NCI-H2196 (cell line): ENCODE results near the gene SGMS1.
"Not testable (repeated sequence)": the region's sequence is repeated elsewhere in the genome, so short reads cannot be mapped to it uniquely, and the experiment has no call there.

ENCODE experiments used
- DNase-seq: peaks from one replicate; lab custom pipeline; 2025; ENCODE audit not compliant: unreplicated experiment; lab: John Stamatoyannopoulos, UW

Gene SGMS1

GRCh38 chr10:50477287-50478203 is 146.2 kb downstream of the SGMS1 start:
- DNase-seq: no peak

DNA sequence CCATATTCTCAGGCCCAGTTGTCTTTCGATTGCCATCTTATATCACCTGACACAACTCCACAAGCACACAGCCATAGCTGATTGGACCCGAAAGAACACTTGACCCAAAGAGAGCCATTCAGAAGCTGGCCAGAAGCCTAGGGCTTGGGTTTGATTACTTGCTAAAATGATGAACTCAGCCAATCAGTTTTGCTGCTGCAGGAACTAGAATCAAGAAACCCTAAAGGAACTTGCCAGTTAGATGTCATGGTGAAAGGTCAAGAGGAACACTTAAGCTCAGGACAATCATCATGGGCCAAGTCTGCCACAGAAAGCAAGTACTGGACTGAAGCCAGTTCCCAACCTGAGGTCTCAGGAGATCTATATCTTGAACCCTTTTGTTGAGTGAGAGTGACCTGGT is 150.0 kb downstream of the SGMS1 start:
- DNase-seq: no peak

DNA sequence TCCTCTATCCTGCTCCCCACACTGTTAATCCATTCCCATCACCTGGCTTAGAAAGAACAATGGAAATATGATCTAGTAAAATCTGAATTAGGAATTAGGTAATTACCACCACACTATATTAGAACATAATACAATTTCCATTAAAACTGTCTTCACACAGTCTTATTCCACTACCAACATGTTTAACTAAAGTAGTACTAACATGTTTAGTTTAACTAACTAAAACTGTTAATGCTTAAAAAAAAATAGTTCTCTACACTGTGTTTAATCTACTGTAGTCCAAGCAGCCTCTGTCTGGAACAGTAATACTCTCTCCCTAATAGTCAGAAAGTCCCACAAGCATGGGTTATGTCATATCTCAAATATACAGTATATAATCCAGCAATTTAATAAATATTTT is 150.8 kb downstream of the SGMS1 start:
- DNase-seq: no peak

- DNase-seq: no peak
Measured at GRCh38 chr10:50471583-50471975, 152.2 kb downstream of the SGMS1 start.

- no peak for DNase-seq
Measured at GRCh38 chr10:50470798-50471582, 152.8 kb downstream of the SGMS1 start.

DNA sequence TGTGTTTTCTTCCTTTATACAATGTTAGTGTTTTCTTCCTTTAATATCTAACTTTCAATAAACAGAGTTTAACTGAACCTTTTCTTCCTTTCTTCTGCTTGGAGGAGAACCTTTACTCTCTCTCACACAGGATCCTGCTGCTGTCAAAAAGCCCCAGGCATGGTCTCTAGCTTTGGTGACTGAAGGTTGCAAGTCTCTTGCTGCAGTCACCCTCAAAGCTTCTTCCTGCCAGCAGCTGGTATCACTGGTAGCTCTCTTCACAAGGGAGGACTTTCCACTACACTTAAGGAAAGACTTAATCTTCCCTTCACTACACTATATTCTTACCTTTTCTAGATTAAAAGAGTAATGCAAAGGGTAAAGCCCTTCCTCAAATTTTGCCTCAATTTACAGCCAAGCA is 153.4 kb downstream of the SGMS1 start:
- no peak for DNase-seq

DNA sequence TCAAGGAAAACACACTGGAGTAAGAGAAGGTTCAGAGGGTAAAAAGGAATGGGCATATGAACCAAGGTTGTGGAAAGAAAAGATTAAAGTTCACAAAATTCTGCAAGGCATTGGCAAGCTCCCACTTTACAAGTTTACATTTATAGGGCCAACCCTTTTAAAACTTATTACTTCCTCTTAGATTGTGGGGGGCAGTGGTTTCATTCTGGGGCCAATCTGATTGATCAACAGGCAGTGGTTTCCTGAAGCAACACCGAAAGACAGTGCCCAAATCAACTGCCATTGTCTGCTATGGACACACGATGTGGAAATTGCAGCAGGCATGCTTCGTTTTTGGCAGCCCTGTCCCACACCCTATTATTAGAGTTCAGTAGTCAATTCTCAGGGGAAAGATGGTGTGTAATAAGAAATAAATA is 154.0 kb downstream of the SGMS1 start:
- no peak for DNase-seq

DNA sequence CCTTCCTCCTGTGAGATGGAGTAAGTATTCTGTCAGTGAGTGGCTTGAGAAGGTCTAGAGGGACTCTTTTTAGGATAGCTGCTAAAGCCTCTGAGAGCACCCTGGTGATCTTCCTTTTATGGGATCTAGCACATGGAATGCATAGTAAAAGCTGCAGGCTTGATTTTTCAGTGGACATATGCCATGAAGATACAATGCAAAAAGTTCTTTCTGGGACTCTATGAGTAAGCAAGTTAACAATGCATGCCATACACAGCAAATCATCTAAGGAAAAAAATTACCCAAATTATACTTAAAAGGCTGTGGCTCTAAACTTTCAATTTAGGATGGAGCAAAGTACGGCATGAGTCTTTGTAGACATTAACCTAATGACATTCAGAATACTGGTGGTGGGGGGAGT is 154.5 kb downstream of the SGMS1 start:
- no peak for DNase-seq

DNA sequence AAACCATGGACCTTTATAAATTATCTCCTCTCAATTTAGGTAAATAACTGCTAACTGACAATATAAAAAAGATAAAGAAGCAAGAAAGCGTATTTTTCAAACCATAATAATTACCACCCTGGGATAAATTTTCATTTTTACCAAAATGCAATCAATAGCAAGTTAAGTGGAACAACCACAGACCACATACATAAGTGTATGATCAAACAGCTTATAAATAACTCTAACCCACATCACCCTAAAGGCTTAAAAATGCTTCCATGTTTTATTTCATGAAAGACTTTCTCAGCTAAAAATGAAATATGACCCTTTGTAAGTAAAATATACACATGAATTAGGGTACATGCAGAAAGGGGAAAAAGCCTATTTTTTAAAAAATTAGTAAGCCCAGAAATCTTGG is 156.5 kb downstream of the SGMS1 start:
- no peak for DNase-seq

- peak; percentile 3 for DNase-seq
Measured at GRCh38 chr10:50464004-50464409, 159.7 kb downstream of the SGMS1 start.

DNA sequence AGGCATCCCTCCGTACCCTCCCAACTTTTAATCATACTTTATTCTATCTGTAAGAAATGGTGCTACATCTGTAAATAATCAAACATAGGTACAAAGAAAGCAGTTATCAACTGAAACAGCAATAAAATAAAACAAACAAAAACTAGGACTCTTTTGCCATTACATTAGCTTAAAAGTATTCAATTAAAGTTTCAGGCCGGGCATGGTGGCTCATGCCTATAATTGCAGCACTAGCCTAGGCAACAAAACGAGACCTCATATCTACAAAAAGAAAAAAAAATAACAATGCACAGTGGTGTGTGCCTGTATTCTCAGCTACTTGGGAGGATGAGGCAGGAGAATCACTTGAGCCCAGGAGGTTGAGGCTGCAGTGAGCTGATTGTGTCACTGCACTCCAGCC is 161.9 kb downstream of the SGMS1 start:
- DNase-seq: no peak

DNA sequence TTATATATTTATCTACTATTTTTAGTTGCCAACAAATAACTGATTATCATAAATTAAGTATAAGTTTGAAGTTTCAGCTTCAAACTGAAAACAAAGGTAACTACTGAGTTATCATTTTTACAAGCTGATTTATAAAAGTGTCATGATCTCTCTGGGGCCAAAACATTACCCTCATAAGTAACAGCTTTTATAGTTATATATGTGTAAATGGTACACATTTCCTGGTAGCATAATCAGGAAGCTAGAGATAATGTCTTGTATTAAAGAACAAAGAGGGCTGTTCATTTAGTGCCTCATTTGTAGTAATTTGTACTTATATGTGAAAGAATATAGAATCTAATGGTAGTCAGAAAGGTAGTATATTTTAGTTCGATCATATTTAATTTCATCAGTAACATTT is 162.6 kb downstream of the SGMS1 start:
- no peak for DNase-seq

DNA sequence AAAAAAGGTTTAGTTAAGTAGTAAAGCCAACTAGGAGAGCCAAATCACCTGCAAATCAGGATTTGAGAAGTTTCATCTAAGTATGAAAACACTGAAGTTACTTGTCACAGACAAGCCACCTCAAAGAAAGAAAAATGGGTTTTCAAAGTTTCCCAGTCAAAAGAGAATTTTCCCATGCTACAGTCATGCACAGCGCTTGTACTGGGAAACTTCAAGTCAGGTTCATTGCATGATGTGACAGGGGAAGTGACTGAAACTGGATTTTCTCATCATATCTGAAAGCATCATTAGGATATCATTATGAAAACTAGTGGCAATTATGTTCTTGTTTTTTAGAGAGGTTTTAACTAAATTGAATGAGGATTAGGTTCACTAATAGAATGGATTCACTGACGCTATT is 167.0 kb downstream of the SGMS1 start:
- no peak for DNase-seq

DNA sequence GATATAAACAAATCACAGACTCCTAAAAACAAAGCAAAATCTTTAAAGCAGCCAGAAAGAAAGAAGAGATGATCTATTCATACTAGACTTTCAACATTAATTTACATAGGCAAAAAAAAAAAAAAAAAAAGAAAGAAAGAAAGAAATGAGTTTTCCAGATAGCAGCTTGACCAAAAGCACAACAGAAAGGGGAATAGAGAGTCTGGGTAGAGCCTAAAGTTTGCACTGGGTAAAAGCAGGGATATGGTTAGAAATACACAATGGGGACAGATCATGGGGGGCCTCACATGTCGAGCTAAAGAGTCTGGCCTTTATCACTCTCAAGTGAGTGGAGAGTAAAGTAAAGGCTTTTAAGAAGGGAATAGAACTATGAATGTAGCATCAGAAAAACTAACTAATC is 169.8 kb downstream of the SGMS1 start:
- DNase-seq: no peak

DNA sequence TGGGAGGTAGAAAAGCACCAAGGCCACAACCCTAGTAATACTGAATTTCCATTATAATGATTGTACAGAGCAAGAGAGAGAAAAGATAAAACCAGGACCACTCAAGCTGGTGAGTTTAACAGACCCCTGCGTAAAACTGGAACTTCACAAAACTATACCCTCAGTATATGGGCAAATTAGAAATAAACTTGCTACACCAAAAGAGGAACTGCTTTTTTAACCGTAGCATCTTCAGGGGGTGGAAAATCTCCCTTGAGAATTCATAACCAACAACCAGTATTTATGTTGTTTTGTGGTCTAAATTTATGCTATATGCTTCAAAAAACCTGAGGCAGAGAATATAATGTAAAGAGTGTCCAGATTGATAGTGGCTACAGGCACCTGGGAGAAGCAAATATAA is 171.2 kb downstream of the SGMS1 start:
- DNase-seq: no peak

- no peak for DNase-seq
Measured at GRCh38 chr10:50447691-50448090, 176.1 kb downstream of the SGMS1 start.

GRCh38 chr10:50445777-50446176 is 178.0 kb downstream of the SGMS1 start:
- DNase-seq: not testable (repeated sequence)

- DNase-seq: no peak
Measured at GRCh38 chr10:50440489-50440888, 183.3 kb downstream of the SGMS1 start.

- no peak for DNase-seq
Measured at GRCh38 chr10:50439806-50440205, 183.9 kb downstream of the SGMS1 start.

DNA sequence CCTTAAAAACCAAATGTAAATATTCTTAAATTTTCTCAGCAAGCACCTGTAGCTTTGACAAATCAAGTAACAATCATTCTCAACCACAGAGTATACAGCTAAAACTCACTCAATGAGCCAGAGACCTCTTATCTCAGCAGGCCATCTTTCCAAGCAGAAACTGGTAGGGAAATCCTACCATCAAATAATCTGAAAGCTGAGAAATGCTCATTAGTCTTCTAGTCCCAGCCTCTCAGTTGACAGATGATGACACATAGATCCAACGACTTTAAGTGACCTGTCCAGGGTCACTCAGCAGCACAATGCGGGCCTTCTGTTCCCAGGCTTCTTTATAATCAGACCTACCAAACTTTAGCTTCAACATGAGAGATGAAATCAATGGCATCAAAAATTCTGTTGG is 184.6 kb downstream of the SGMS1 start:
- no peak for DNase-seq

DNA sequence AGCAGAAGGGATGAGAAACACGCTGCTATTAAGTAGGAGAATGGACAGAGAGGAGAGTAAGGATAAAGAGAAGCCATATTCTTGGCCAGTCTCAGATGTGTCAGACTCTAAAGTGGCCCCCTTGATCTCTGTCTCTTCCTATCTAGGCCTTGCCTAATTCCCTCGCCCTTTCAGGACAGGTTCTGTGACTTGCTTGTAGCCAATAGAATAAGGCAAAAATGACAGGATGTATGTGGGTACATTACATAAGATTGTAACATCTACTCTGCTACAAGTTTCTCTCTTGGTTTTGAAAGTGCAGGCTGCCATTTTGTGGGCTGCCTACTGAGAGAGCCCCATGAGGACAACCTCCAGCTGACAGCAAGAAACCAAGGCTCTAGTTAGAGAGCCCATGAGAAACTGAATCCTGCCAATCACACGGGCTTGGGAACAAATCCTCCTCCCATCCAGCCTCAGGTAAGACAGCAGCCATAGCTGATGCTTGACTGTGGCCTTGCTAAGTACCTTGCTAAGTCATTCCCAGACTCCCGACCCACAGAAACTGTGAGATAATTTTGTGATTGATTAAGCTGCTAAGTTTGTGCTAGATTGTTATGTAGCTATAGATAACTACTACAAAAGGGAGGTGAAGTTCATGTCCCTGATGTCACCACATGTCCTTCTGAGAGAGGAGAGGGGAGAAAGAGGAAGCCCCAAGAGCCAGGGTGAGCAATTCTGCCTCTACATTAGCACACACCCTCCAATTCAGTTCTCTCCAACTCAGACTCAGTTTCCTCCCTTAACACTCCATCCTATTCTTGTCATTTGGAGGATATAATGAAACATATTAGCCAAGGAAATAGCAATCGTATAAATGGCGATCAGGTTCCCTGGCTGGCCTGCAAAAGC is 185.5 kb downstream of the SGMS1 start:
- DNase-seq: no peak
